CD4-positive, alpha-beta T cell treated with Interleukin-17A for 1 hour (primary cell): ENCODE measurements around the gene CPXM2.

Experiments
- DNase-seq: peaks from one replicate; pipeline ENCODE4 v3.0.0-alpha.2; 2020

CPXM2 gene

GRCh38 chr10:123843835-123844234, 47.8 kb downstream of the CPXM2 start:
- no peak for DNase-seq

DNA sequence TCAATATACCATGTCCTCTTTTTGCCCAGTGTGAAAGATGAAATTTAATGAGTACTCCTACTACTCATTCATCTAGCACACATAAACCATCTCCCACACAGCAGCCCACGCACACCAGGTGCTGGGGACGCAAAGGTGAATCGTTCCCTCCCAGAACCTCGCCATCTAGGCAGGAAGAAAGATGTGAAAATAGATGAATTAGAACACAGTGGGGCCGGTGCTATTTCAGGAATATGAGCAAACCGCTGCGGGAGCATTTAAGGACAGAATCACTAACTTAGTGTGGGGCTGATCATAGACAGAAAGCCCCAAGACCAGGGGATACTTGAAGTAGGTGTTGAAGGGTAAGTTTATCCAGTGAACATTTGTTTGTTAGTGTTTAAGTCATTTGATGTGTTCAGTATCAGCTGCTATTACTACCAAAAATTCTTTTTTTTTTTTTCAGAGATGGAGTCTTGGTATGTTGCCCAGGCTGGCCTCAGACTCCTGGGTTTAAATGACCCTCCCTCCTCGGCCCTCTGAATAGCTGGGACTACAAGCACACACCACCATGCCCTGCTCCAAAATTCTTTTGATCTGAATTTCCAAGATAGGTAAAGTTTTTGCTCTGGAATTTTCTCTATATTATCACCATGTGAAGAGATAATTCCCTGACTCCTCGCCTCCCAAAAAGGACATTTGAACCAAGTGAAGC, 48.8 kb downstream of the CPXM2 start:
- no peak for DNase-seq

- no peak for DNase-seq
Measured at GRCh38 chr10:123841560-123841959, 50.0 kb downstream of the CPXM2 start.

GRCh38 chr10:123841115-123841514, 50.5 kb downstream of the CPXM2 start:
- no peak for DNase-seq

- no peak for DNase-seq
Measured at GRCh38 chr10:123840714-123841113, 50.9 kb downstream of the CPXM2 start.

DNA sequence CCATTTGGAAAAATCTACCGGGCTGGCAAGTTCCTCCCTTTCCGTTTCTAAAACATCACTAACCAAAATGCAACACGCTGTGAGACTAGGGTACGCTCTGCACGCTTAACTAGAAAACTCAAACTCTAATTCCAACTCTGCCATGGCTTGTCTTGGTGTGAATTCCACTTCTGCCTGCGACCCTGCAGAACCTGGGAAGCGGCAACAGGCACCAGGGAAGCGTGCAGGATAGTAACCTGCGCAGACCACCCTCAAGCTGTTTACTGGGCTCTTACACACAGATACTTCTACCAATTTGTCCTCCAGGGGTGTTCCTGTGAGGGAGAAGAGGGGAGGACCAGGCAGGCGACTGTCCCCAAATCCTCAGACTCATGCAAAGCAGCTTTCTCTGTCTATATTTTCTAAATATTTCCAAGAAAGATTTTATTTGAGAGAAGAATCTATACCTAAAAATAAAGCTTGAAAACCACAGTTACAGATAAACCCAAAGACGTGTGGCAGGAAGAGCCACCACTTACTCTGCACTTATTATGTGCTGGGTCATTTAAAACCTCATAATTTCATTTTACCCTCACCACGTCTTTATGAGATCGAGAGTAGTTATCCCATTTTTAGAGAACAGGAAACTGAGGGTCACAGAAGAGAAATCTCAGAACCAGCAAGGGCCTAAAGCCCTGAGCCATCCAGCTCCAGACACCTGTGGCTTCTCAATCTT, 52.9 kb downstream of the CPXM2 start:
- no peak for DNase-seq

DNA sequence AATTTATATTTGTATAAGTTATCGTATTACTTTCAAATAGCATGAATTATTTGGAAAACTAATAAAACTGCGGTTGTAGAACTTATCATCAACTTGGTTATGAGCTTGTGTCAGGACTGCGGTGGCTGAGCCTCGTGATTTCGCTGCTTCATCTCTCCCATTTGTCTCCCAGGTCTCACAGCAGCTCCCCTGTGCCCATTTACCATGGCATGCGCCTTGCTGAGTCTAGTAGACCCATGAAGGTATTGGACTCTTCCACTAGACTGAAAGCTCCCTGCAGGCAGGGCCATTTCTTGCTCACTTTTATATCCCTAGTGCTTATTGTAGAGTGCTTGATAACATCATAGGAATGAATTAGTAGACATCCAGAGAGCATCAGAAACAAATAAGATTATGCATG, 53.9 kb downstream of the CPXM2 start:
- no peak for DNase-seq

- DNase-seq = no peak
Measured at GRCh38 chr10:123836418-123837145, 55.0 kb downstream of the CPXM2 start.

DNA sequence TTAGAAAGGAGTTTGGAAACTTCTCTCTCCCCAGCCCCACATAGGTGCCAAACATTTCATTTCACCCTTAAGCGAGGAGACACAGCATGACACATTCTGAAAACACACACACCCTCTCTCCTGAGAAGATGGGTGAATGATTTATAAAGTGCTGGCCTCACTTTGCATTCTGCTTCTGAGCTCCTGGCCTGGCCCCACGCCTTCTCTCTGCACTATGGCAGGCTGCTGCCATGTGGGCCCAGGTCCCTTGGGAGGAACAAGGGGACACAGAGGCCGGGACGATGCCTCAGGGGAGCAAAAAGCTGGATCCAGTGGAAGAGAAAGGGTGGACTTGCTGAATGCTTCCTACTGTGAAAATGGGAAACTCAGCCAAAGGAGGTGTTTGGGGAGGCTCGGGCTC, 56.0 kb downstream of the CPXM2 start:
- no peak for DNase-seq

DNA sequence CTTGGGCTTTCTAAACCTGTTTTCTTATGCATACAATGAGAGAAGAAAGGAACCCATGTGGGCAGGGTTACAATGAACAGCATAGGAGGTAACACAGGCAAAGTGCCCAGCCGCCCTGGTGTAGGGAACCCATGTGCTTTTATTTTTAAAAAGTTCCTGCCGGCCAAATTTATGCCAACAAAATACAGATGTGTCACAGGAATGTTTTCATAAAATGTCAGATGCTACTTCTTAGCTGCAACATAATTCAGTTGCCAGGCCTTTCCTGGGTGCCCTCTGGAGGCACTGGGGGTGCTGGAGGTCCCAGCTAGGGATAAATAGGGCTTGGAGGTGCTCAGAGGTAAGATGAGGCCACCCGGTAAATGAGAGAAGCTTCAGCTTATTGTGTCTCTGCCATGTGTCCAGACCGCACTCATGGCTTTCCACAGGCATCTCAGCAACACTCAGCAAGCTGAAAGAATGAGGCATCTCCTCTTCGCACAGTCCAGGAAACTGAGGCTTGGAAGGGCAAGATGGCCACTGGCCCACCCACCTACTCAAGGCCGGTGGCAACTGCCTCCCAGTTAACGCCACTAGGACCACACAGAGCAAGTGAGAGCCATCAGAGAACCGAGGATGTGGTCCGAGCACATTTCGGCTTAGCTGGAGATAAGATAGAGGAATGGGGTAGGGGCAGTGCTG, 58.3 kb downstream of the CPXM2 start:
- no peak for DNase-seq

DNA sequence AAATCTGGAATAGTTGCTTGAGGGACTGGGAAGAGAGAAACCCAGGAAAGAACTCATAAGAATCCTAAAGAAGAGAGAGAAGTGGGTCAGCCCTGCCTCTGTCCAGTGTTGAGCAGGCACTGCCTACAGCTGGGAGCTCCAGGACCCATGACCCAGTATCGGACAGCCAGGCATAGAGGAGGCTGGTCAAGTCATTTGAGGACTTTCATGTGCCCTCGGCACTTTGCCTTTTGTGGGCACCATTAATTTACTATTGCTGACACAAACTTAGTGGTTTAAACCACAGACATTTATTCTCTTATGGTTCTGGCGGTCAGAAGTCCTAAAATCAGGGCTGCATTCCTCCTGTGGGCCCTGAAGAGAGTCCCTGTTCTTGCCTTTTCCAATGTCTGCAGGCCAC, 60.3 kb downstream of the CPXM2 start:
- DNase-seq = no peak

DNA sequence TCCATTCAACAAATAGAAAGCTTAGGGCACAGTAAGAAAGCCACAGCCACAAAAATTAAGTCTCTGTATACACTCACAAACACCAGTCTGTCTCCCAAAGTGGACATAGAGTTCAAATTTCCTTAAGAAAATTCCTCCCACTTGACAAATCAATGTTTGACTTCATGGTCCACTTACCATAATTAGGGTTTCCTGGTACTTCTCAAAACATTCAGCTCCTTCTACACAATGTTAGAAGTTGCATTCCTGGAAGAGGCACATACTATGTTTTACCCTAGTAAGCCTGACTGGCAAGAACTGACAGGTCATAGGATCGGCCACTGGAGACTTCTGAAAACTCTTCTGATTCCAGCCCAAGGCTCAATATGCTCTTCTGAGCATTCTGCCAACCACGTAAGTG, 70.5 kb downstream of the CPXM2 start:
- DNase-seq = no peak

DNA sequence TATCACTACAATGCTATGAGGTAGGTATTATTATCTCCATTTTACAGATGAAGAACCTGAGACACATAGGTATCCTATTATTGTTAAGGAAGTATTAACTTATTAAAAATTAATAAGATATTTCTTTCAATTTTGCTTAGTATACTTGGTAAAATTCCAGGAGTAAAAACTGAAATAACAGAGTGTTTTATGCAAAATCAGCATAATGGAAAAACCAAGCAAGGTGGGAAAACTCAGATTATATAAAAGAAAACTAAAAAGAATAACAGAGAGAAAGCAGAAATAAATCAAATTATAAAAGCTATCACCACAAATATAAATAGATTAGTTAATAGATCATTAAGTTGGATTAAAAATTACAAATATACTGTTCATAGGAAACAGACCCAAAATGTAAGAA, 82.0 kb downstream of the CPXM2 start:
- DNase-seq = no peak

DNA sequence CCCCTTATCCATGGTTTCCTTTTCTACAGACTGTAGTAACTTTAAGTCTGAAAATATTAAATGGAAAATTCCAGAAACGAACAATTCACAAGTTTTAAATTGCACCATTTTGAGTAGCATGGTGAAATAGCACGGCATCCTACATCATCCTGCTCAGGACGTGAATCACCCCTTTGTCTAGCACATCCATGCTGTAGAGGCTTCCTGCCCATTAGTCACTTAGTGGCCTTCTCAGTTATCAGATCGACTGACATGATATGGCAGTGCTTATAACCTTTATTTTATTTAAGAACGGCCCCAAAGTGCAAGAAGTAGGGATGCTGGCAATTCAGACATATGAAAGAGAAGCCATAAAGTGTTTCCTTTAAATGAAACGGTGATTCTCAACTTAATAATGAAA, 82.7 kb downstream of the CPXM2 start:
- DNase-seq = no peak

DNA sequence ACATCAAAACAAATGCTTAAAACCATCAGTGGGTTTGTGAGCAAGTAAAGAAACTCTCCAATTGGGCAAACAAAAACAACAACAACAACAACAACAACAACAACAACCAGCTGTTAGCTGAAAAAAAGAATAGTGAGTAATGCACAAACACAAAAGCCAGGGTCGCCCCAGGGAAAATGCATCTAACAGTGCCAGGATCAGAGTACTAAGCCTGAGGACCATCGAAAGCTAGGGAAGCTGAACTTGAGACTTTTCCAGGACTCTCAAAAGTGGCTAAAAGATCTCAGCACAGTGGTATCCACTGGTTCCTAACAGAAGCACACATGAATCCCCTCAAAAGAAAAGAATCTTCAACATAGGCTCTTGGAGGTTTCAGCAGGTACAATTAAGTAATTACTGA, 83.3 kb downstream of the CPXM2 start:
- no peak for DNase-seq

DNA sequence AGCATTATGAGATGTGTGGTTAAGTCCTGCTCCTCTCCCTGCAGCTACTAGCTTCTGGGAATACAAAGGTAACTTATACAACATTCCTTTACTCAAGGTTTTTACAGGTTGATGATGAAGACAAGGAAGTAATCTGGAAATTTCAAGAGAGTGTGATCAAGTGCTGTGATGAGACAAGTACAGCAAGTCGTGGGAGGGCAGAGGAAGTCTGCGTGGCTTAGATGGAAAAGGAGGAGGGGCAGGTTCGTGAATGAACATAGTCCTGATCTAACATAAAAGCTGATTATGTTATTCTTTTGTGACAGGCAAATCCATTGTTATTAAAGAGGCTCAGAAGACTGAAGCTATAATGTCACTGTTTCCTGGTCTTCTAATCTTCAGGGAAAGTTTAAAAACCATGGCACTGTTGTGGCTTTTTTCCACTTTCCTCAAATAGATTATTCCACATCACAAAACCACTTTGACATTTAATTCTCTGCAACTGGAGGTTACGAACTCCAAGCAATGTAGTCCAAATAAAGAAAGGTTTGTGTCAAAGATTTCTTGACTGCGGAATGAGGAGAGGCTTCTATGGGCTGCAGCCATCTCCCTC, 84.1 kb downstream of the CPXM2 start:
- no peak for DNase-seq

- no peak for DNase-seq
Measured at GRCh38 chr10:123804716-123805115, 86.9 kb downstream of the CPXM2 start.

GRCh38 chr10:123800821-123801220, 90.8 kb downstream of the CPXM2 start:
- DNase-seq = no peak

DNA sequence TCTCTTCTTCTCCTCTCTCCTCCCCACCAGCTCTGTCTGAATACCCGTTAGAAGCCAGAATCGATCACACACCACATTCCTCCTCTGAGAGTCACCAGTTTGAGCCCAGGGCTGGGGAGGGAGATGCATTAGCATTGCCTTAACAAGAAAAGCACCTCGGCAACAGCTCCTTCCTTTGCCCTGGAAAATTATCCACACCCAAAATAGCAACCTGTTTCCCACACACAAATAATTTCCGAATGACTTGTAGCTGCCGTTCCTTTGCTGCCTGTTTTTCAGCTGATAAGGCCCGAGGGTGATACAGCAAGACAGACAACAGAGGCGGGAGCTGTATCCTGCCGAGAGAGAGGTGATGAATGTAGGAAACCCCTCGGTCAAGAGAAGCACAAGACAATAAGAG, 91.3 kb downstream of the CPXM2 start:
- no peak for DNase-seq

GRCh38 chr10:123798856-123799255, 92.8 kb downstream of the CPXM2 start:
- DNase-seq = no peak

GRCh38 chr10:123797813-123798212, 93.8 kb downstream of the CPXM2 start:
- no peak for DNase-seq

DNA sequence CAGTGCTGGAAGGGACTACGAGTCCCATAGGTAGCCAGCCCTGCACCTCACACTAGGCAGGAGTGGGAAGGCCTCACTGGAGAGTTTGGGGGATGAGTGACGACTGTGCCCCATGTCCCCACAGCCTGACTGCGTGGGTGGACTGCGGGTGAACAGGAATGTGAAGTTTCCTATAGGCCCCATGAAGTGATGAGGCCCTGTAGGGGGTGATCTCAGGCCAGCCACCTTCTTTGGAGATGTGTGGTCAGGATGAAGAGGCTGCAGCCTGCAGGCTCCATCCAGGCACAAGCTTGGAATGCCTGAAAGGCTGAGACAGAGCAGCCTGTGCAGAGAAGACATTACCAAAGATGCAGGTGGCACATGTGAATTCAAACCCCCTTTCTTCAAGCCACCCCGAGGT, 94.9 kb downstream of the CPXM2 start:
- no peak for DNase-seq
